ENCODE measurements around the gene FN1.
"Not testable (repeated sequence)": the region's sequence is repeated elsewhere in the genome, so short reads cannot be mapped to it uniquely, and the experiment has no call there.

FN1 gene

GRCh38 chr2:215365184-215365658 lies 70.6 kb downstream of the FN1 start:
- no peak for DNase-seq (ENCODE audit: low spot score)

GRCh38 chr2:215364157-215365155 lies 71.4 kb downstream of the FN1 start:
- no peak for DNase-seq (ENCODE audit: low spot score)

DNA sequence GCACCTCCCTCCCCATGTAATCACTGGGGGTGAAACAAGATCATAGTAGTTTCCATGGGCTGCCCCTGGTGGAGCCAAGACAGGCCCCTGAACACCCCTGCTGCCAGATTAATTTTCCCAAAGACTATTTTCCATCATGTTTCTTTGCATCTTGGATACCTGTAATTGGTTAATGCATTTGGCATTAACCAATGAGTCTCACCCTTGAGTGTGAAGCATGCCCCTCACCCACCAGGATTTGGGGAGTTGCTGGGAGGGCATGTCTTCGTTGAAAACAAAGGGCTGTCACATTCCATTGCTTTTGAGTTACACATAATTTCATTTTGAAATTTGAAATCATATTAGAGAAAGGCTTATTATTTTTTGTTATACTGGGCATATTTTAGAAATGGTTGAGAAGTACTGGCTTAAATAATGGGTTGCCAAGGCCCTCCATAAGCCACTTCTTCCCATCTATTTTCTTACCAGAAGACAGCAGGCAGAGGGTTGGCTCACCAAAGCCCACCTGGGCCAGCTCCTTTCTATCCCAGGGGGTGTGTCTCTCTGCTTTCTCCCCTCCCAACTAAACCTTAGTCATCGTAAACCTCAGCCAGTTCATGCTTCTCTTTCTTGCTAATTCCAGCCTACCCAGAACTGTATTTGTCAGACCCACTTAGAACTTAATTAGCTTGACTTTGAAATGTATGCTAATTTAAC lies 72.3 kb downstream of the FN1 start:
- DNase-seq (ENCODE audit: low spot score) = no peak

- DNase-seq (ENCODE audit: low spot score) = no peak
Measured at GRCh38 chr2:215363039-215363438, 72.8 kb downstream of the FN1 start.

GRCh38 chr2:215362562-215362904 lies 73.3 kb downstream of the FN1 start:
- no peak for DNase-seq (ENCODE audit: low spot score)

- no peak for DNase-seq (ENCODE audit: low spot score)
Measured at GRCh38 chr2:215361876-215362561, 73.8 kb downstream of the FN1 start.

DNA sequence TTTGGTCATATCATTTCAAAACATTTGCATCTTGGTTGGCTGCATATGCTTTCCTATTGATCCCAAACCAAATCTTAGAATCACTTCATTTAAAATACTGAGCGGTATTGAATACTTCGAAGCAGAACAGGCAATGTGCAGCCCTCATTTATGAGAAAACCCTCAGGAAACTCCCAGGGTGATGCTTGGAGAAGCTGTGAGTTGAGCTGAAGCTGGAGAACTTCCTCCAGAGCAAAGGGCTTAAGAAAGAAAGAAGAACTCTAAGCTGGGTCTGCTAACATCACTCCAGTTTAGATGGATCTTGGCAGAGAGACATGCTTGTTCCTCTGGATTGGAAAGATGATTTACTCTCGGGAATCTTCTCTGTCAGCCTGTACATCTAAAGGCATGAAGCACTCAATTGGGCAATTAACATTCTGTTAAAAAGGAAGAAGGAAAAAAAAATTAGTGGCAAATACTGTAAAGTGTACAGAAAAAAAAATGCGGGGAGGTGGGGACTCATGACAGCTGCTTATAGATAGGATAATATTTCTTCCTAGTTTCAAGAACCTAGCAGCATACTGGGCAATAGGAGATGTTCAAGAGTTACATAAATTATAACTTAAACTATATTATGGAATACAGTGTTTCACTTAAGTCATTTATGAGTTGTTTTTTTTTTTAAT lies 74.5 kb downstream of the FN1 start:
- DNase-seq (ENCODE audit: low spot score) = no peak

- no peak for DNase-seq (ENCODE audit: low spot score)
Measured at GRCh38 chr2:215360596-215360995, 75.3 kb downstream of the FN1 start.

DNA sequence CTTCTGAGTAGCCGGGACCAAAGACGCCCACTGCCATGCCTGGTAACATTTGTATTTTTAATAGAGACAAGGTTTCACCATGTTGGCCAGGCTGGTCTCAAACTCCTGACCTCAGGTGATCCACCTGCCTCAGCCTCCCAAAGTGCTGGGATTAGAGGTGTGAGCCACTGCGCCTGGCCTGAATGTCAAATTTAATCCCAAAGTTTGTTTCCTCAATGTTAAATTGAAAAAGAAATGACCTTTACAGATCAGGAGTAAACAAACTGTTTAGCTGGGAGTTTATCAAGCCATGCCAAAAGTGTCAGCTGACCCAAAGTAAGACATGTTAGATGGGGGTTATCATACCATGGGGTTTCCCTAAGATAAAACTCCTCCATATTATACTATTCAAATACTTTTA lies 75.8 kb downstream of the FN1 start:
- DNase-seq (ENCODE audit: low spot score) = not testable (repeated sequence)

- DNase-seq (ENCODE audit: low spot score) = no peak
Measured at GRCh38 chr2:215359576-215359922, 76.3 kb downstream of the FN1 start.

DNA sequence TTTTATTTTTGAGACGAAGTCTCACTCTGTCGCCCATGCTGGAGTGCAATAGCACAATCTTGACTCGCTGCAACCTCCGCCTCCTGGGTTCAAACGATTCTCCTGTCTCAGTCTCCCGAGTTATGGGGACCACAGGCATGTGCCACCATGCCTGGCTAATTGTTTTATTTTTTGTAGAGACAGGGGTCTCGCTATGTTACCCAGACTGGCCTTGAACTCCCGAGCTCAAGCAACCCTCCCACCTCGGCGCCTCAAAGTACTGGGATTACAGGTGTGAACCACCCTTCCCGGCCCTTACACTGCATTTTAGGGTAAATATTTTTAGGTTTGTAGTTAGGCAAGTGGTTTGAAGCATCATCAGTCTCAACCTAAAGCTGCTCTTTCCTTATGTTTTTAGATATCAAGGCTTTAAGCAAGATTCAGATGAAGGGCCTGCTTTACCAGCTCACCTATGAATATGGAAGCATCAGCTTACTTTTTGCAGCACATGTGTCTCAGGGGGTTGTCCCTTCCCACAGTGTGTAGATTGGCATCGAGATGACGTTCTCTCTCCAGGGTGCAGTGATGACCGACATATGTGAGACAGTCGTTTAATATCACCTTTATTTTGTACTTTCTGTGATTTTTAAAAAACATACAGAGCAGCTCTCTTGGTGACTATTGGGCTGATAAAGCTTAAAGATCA lies 76.8 kb downstream of the FN1 start:
- DNase-seq (ENCODE audit: low spot score) = no peak

- DNase-seq (ENCODE audit: low spot score) = no peak
Measured at GRCh38 chr2:215358312-215358845, 77.5 kb downstream of the FN1 start.

- DNase-seq (ENCODE audit: low spot score) = no peak
Measured at GRCh38 chr2:215357660-215358059, 78.2 kb downstream of the FN1 start.

- DNase-seq (ENCODE audit: low spot score) = peak; percentile 29
Measured at GRCh38 chr2:215356948-215357461, 78.9 kb downstream of the FN1 start.

DNA sequence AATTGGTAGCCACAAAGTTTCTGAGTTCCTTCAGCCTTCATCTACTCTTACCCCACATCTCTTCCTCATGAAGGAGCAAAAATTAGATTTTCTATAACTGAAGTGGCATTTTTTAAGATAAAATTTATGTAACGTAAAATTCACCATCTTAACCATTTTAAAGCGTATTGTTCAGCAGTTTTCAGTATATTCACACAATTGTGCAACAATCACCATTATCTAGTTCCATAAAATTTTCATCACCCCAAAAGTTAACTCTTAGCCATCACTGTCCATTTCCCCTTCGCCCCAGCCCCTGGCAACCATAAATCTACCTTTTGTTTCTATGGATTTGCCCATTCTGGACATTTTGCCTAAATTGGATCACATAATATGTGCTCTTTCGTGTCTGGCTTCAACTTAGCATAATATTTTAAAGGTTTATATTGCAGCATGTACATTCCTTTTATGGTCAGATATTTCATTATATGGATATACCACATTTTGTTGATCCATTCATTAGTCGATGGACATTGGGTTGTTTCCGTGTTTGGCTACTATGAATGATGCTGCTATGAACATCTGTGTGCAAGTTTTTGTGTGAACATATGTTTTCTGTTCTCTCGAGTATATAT lies 79.4 kb downstream of the FN1 start:
- DNase-seq (ENCODE audit: low spot score) = no peak

- no peak for DNase-seq (ENCODE audit: low spot score)
Measured at GRCh38 chr2:215355801-215356200, 80.1 kb downstream of the FN1 start.

- peak; percentile 49 for DNase-seq (ENCODE audit: low spot score)
Measured at GRCh38 chr2:215354771-215355695, 80.8 kb downstream of the FN1 start.

DNA sequence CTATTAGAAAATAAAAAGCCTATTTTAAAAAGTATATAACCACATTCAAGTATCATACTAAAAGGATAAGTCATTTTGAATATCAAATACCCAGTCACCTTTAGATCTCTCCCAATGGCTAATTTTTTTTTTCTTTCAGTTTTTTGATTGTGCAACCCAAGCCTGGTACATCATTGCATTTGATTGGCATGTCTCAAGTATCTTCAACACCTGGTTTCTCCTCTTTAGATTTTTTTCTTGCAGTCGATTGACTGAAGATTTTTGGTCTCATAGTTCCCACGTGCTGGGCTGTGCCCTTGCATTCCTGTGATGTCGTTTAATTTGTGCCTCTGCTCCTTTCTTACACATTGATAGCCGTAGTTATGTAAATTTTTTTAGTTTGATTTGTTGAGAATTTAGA lies 83.3 kb downstream of the FN1 start:
- DNase-seq (ENCODE audit: low spot score) = no peak

GRCh38 chr2:215347878-215348277 lies 88.0 kb downstream of the FN1 start:
- DNase-seq (ENCODE audit: low spot score) = no peak

Data from AG20443 (cell line).